Activated naive CD8-positive, alpha-beta T cell treated with anti-CD3 and anti-CD28 coated beads, Interleukin-2, amount 50 U/mL, for 24 hours (primary cell): Measurements from ENCODE around the gene CCR8.

Experiments used
- ATAC-seq: fragments of 150-1000 bp; cut with Tn5 transposase; one replicate; pipeline ENCODE4 v1.10.0; 2021
- DNase-seq: peaks from one replicate; pipeline ENCODE4 v3.0.0; 2021
- H3K27ac Mint-ChIP-seq: one replicate; pipeline ENCODE4 v1.8.0; 2021; ENCODE audit warnings: mild to moderate bottlenecking, mixed read lengths
- H3K27me3 Mint-ChIP-seq: one replicate; pipeline ENCODE4 v1.8.0; 2021; ENCODE audit warnings: mixed read lengths
- H3K36me3 Mint-ChIP-seq: one replicate; pipeline ENCODE4 v1.8.0; 2021; ENCODE audit warnings: low read depth, mixed read lengths
- H3K4me1 Mint-ChIP-seq: one replicate; pipeline ENCODE4 v1.8.0; 2021; ENCODE audit warnings: mixed read lengths
- H3K4me3 Mint-ChIP-seq: one replicate; pipeline ENCODE4 v1.8.0; 2021; ENCODE audit warnings: mild to moderate bottlenecking, moderate library complexity, mixed read lengths
- H3K9me3 Mint-ChIP-seq: one replicate; pipeline ENCODE4 v1.8.0; 2021; ENCODE audit warnings: mixed read lengths

Gene CCR8

DNA sequence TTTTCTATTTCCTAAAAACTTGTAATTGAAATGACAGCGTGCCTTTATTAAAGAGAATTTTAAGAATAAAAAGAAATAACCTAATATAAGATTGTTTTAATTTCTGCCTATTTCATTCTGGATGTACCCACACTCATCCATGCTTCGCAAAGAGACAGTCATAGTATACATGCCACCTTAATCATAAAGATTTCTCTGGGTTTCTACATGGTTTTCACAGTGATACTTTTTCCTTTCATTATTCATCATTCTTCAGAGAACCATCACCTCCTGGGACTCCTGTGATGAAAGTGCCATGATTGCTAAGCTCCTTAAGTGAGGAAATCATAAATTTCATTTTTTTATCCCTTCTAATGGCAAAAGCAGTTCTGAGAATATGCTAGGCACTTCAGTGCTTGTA, 4.3 kb upstream of the CCR8 start:
- H3K9me3 Mint-ChIP-seq = no peaks in the 10 kb centered on the region
- H3K4me1 Mint-ChIP-seq = peaks cover 50% of the 10 kb centered on the region
- peaks cover 3% of the 10 kb centered on the region for H3K27me3 Mint-ChIP-seq
- H3K36me3 Mint-ChIP-seq = no peaks in the 10 kb centered on the region
- DNase-seq (no peak), ATAC-seq (peak; percentile 60)
- H3K27ac Mint-ChIP-seq = no peak overlapping the region
- no peak overlapping the region for H3K4me3 Mint-ChIP-seq

DNA sequence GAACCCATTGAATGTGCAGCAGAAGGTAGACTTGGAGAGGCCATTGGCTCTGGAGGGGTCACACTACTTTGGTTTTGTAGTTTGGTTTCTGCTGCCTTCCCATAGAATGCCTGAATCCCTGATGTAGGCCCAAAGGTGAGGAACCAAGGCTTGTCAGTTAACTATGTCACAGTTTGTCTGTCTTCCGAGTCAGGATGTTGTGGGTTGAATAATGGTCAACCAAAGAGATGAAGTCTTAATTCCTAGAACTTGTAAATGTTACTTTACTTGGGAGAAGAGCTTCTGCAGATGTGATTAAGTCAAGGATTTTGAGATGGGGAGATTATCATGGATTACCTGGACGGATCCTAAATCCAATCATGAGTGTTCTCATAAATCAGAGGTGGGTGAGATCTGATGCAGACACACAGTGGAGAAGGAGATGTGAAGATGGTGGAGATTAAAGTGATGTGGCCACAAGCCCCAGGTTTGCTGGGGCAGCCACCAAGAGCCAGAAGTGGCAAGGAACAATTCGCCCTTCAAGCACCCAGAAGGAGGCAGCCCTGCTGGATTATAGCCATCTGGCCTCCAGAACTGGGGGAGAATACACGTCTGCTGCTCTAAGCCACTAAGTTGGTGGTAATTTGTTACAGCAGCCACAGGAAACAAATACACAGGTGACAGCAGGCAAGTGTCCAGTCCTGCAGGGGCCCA, 2.3 kb upstream of the CCR8 start:
- DNase-seq (no peak), ATAC-seq (no peak)
- no peaks in the 10 kb centered on the region for H3K27me3 Mint-ChIP-seq
- peaks cover 37% of the 10 kb centered on the region for H3K4me1 Mint-ChIP-seq
- H3K36me3 Mint-ChIP-seq = no peaks in the 10 kb centered on the region
- no peak overlapping the region for H3K27ac Mint-ChIP-seq
- H3K9me3 Mint-ChIP-seq = no peaks in the 10 kb centered on the region
- no peak overlapping the region for H3K4me3 Mint-ChIP-seq

DNA sequence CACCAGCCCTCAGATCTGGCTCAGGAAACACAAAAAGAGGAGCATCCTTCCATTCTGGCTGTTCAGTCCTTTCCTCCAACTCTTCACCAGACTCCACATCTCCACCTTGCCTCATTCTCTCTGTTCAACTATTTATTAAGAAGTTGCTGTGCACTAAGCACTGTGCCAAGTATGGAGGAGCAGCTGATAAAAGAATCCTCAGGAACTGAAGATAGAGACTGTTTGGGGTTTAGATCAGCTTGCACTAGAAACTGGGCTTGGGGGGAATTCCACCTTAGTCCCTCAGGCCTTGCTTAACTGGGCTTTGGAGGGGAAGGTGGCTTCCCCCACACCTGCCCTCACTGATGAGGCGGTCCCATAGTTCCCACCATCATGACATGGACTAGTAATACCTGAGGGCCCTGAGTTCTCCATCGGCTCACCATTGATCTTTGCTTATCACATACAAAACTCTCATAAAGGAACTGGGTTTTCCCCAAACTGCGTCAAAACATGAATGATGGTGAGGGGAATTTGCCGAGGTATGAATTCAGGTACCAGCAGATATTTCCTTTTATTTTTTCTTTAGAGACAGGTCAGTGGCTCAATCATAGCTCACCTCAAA, 1.7 kb upstream of the CCR8 start:
- no peak overlapping the region for H3K4me3 Mint-ChIP-seq
- H3K4me1 Mint-ChIP-seq = peaks cover 33% of the 10 kb centered on the region
- H3K27ac Mint-ChIP-seq = peak overlapping the region; percentile 9
- H3K27me3 Mint-ChIP-seq = no peaks in the 10 kb centered on the region
- ATAC-seq (peak; percentile 68), DNase-seq (no peak)
- H3K36me3 Mint-ChIP-seq = no peaks in the 10 kb centered on the region
- no peaks in the 10 kb centered on the region for H3K9me3 Mint-ChIP-seq

DNA sequence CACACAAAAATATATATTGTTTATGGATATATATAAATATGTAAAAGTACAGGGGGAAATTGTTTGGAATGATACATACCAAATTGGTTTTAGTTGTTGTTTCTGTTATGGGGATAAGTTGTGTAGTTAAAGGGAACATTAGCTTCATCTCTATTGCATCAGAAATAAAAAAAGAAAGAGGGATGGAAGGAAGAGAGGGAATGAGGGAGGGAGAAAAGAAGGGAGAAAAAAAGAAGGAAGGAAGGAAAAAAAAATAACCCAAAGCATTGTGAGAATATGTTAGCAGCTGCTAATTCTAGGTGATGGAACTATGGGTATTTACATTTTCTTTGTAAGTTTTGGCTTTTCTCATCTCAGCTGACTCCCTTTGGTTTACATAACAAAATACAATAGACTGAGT, 1.3 kb downstream of the CCR8 start:
- Mint-ChIP-seq H3K4me3 (peak overlapping the region; percentile 22), H3K36me3 (no peaks in the 10 kb centered on the region), H3K9me3 (no peaks in the 10 kb centered on the region), H3K4me1 (peaks cover 22% of the 10 kb centered on the region), H3K27ac (no peak overlapping the region), H3K27me3 (no peaks in the 10 kb centered on the region)
- ATAC-seq = no peak
- DNase-seq = no peak

DNA sequence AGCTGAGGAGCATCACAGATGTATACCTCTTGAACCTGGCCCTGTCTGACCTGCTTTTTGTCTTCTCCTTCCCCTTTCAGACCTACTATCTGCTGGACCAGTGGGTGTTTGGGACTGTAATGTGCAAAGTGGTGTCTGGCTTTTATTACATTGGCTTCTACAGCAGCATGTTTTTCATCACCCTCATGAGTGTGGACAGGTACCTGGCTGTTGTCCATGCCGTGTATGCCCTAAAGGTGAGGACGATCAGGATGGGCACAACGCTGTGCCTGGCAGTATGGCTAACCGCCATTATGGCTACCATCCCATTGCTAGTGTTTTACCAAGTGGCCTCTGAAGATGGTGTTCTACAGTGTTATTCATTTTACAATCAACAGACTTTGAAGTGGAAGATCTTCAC, 3.0 kb downstream of the CCR8 start:
- Mint-ChIP-seq H3K4me3 (no peak overlapping the region), H3K27me3 (no peaks in the 10 kb centered on the region), H3K27ac (no peak overlapping the region), H3K4me1 (peaks cover 13% of the 10 kb centered on the region), H3K9me3 (no peaks in the 10 kb centered on the region), H3K36me3 (no peaks in the 10 kb centered on the region)
- DNase-seq = no peak
- ATAC-seq = no peak

DNA sequence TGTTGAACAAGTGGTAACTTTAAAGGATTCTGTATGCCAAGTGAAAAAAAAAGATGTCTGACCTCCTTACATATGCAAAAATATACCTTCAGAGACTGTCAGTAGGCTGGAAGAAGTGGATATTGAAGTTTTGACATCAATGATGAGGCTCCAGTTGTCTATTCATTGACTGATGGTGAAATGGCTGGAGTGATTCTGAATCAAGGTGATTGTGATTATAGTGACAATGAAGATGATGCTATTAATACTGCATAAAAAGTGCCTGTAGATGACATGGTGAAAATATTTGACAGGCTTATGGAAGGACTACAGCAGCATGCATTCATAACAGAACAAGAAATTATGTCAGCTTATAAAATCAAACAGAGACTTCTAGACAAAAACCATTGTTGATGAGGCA, 4.1 kb downstream of the CCR8 start:
- H3K4me1 Mint-ChIP-seq = peaks cover 3% of the 10 kb centered on the region
- no peak overlapping the region for H3K4me3 Mint-ChIP-seq
- no peaks in the 10 kb centered on the region for H3K36me3 Mint-ChIP-seq
- no peak overlapping the region for H3K27ac Mint-ChIP-seq
- DNase-seq = no peak
- no peaks in the 10 kb centered on the region for H3K27me3 Mint-ChIP-seq
- ATAC-seq = no peak
- no peaks in the 10 kb centered on the region for H3K9me3 Mint-ChIP-seq

DNA sequence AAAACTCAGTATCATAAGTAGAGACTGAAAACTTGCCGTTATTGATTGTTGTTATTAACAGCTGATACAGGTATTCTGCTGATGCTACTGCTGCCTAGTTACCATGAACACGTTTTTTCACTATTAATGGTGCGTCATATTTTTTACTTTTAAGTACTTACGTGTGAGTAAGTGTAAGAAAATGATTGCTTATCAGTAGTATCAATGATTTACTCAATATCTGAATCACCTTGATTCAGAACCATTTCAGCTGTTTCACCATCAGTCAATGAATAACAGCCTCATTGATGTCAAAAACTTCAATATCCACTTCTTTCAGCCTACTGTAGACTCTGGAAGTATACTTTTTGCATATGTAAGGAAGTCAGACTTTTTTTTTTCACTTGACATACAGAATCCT, 4.7 kb downstream of the CCR8 start:
- Mint-ChIP-seq H3K27ac (no peak overlapping the region), H3K9me3 (no peaks in the 10 kb centered on the region)

DNA sequence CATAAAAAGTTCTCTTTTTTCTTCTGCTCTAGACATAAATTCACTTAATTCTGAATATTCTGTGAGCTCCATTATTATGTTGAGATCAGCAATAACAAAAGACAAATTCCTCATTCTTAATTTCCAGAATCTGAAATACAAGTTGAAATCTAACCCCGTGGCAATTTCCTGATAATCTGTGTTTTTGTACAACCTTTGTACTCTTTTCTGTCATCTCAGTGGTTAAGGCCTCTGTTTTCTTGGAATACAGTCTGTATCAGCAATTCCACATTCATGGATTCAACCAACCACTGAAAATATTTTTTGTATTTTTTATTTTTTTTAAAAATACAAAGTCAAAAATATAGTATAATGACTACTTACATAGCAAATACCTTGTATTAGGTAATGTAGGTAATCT, 8.7 kb downstream of the CCR8 start:
- H3K27me3 Mint-ChIP-seq = peaks cover 2% of the 10 kb centered on the region
- ATAC-seq (no peak), DNase-seq (no peak)
- H3K27ac Mint-ChIP-seq = no peak overlapping the region
- no peaks in the 10 kb centered on the region for H3K9me3 Mint-ChIP-seq
- H3K4me1 Mint-ChIP-seq = peaks cover 3% of the 10 kb centered on the region
- no peaks in the 10 kb centered on the region for H3K36me3 Mint-ChIP-seq
- no peak overlapping the region for H3K4me3 Mint-ChIP-seq

More for the DNA sequence above, 4.7 kb downstream of the CCR8 start:
- Mint-ChIP-seq H3K36me3 (no peaks in the 10 kb centered on the region), H3K4me1 (peaks cover 3% of the 10 kb centered on the region), H3K27me3 (no peaks in the 10 kb centered on the region), H3K4me3 (no peak overlapping the region)
- DNase-seq = no peak
- ATAC-seq = no peak

DNA sequence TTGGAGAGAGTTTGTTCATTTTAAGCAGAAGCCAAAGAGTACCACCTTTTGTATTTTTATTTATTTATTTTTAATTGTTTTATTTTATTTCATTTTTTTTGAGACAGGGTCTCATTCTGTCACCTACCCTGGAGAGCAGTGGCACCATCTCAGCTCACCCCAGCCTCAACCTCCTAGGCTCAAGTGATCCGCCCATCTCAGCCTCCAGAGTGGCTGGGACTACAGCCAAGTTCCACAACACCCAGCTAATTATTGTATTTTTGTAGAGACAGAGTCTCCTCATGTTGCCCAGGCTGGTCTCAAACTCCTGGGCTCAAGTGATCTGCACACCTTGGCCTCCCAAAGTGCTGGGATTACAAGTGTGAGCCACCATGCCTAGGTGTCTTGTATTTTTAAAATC, 9.6 kb downstream of the CCR8 start:
- no peaks in the 10 kb centered on the region for H3K9me3 Mint-ChIP-seq
- H3K4me1 Mint-ChIP-seq = peaks cover 3% of the 10 kb centered on the region

DNA sequence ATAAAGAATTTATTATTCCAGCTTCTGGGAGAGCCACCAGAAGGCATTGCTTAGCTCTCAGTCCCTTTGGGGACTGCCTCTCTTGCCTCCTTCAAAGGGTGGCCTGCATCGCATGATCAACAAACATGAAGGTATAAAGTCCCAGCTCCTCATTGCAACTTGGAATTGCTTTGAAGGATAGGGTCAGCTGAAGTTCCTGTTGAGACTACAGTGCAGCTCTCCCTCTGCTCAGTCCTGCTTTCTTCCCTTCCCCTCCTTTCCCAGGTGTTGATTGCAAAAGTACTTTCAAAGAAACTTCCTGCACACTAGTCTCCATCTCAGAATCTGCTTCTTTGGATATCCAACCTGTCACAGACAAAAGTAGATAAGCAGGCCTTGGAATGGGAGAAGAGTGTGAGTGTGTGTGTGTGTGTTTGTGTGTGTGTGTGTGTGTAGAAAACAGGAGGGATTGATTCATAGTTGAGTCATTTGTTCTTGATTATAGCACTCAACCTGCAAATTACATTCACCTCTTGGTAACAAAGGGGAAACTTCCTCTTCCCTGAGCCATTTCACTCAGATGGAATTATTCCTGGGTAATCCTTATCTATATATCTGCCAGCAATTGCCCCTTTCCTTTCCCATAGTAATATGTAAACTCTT, 13.7 kb downstream of the CCR8 start:
- Mint-ChIP-seq H3K36me3 (no peaks in the 10 kb centered on the region), H3K9me3 (no peaks in the 10 kb centered on the region), H3K4me3 (no peak overlapping the region), H3K27ac (no peak overlapping the region), H3K27me3 (peaks cover 2% of the 10 kb centered on the region), H3K4me1 (peaks cover 17% of the 10 kb centered on the region)
- ATAC-seq (no peak), DNase-seq (no peak)

More for the DNA sequence above, 9.6 kb downstream of the CCR8 start:
- no peaks in the 10 kb centered on the region for H3K36me3 Mint-ChIP-seq
- peaks cover 2% of the 10 kb centered on the region for H3K27me3 Mint-ChIP-seq
- ATAC-seq (no peak), DNase-seq (no peak)
- no peak overlapping the region for H3K27ac Mint-ChIP-seq
- H3K4me3 Mint-ChIP-seq = no peak overlapping the region

DNA sequence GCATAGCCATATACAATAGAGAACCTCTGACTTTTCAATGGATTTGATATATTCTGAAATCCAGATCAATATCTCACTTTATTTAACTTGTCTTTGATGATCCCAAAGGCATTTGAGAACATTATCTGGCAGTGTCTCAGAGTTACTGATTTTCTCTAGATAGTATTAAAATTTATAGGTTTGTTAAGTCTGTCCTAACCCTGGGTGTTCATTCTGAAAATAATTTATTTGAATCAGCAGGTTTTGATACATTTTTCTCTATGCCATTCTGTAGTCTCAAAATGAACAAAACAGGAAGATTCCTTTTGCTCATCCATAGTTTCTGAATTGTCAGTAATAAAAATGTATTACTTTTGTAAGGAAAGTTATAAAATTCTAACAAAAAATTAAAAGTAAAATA, 14.3 kb downstream of the CCR8 start:
- ATAC-seq = no peak
- Mint-ChIP-seq H3K27ac (no peak overlapping the region), H3K27me3 (peaks cover 2% of the 10 kb centered on the region), H3K4me3 (no peak overlapping the region), H3K36me3 (no peaks in the 10 kb centered on the region), H3K9me3 (no peaks in the 10 kb centered on the region), H3K4me1 (peaks cover 17% of the 10 kb centered on the region)
- no peak for DNase-seq

DNA sequence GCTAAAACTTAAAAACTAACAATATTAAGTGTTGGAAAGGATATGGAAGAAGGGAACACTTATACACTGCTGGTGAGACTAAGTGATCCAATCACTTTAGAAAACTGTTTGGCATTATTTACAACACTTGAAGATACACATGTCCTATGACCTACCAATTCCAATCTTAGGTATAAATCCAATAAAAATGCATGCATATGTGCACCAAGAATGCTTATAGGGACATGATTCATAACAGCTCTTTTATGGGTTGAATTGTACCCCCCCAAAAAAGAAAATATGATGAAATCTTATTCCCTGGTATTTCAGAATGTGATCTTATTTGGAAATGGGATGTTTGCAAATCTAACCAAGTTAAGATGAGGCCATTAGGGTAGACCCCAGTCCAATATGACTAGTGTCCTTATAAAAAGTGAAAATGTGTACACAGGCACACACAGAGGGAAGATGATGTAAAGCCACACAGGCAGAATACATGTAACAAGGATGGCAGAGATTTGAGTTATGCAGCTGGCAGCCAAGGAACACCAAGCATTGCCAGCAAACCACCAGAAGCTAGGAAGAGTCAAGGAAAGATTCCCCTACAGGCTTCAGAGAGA, 15.3 kb downstream of the CCR8 start:
- no peak overlapping the region for H3K4me3 Mint-ChIP-seq
- ATAC-seq = no peak
- H3K36me3 Mint-ChIP-seq = no peaks in the 10 kb centered on the region
- no peak overlapping the region for H3K27ac Mint-ChIP-seq
- peaks cover 17% of the 10 kb centered on the region for H3K4me1 Mint-ChIP-seq
- DNase-seq = no peak
- peaks cover 2% of the 10 kb centered on the region for H3K27me3 Mint-ChIP-seq
- H3K9me3 Mint-ChIP-seq = no peaks in the 10 kb centered on the region

DNA sequence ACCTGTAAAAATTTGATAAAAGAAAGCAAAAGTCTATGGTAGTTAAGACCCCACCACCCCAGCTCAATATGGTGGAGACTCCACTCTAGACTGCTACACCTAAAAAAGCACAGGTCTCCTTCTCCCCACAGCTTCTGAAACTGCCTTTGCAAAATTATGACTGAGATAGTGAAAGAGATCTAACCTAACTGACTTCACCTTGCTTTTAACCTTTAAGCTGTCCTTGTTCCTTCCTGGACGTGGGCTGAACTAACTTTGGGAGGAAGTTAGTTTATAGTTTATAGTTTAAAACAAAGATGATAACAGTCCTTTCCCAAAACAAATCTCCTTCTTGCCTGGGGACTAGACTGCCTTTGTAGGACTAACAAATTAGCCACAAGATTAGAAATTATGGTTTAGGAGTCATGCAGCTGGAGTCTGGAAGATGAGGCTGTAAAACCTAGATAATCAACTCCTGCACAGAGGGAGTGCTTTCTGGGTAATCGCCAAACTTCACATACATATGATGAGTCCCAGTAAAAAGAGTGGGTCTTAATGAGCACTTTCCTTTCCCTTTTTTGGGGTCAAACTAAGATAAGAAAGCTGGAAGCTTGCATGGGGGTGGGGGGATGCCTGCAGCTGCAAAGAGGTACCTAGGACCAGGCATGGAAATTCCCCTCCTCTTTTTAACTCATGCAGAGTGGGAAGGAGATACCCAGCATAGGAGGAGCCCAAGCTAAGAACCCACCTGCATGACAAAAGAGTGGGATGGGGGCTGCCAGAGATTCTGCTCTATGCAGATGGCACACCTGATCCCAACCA, 17.5 kb downstream of the CCR8 start:
- ATAC-seq = peak; percentile 89
- Mint-ChIP-seq H3K27ac (peak overlapping the region; percentile 0), H3K27me3 (no peaks in the 10 kb centered on the region), H3K4me1 (peaks cover 20% of the 10 kb centered on the region), H3K36me3 (no peaks in the 10 kb centered on the region), H3K4me3 (no peak overlapping the region), H3K9me3 (no peaks in the 10 kb centered on the region)
- no peak for DNase-seq

DNA sequence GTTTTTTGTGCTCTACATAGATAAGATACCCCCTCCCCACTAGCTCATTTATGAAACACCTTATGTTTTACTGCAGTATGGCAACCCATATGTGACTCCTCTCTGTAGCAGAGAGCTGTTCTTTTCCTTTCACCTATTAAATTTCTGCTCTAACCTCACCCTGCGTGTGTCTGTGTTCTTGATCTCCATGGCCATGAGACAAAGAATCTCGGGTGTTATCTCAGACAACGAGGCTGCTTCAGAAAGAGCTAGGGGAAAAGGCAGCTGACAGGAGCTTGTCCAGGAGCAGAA, 18.0 kb downstream of the CCR8 start:
- DNase-seq (no peak), ATAC-seq (no peak)
- no peaks in the 10 kb centered on the region for H3K27me3 Mint-ChIP-seq
- no peaks in the 10 kb centered on the region for H3K36me3 Mint-ChIP-seq
- no peak overlapping the region for H3K27ac Mint-ChIP-seq
- no peaks in the 10 kb centered on the region for H3K9me3 Mint-ChIP-seq
- H3K4me1 Mint-ChIP-seq = peaks cover 20% of the 10 kb centered on the region
- H3K4me3 Mint-ChIP-seq = no peak overlapping the region
